GM20000 (cell line): Measurements from ENCODE around the gene EFHC1.
A peak's percentile ranks its signal among the peaks of the same experiment; 100 is the strongest.

ENCODE experiments used
- DNase-seq: peaks from one replicate; pipeline ENCODE4 v3.0.0; 2012; ENCODE audit warnings: low spot score
- CTCF ChIP-seq: IDR thresholded peaks from 2 replicates; pipeline ENCODE4 v1.5.1; 2012; ENCODE audit warnings: mild to moderate bottlenecking, control low read depth; ENCODE audit errors: extremely low read depth, missing control alignments

Gene EFHC1

DNA sequence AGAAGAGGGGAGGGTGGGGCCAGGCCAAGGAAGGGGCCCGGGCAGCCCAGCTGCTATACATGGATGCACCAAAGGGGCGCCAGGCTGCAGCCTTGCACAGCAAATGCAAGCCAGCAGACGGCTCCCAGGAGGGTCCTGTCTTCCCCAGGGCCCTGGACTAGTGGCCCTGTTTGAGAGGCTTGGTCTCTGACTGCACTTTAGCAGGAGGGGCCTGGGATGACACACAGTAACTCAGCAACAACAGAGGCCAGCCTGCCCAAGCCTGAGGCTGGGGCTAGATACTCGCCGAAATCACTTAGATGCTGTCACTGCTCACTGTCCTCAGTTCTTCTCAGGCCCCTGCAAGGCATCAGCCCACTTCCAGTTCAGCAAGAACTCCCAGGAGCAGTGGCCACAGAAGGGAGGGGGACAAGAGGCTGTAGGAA is 83.2 kb downstream of the EFHC1 start:
- no peak for DNase-seq
- no peak for TF ChIP-seq CTCF

DNA sequence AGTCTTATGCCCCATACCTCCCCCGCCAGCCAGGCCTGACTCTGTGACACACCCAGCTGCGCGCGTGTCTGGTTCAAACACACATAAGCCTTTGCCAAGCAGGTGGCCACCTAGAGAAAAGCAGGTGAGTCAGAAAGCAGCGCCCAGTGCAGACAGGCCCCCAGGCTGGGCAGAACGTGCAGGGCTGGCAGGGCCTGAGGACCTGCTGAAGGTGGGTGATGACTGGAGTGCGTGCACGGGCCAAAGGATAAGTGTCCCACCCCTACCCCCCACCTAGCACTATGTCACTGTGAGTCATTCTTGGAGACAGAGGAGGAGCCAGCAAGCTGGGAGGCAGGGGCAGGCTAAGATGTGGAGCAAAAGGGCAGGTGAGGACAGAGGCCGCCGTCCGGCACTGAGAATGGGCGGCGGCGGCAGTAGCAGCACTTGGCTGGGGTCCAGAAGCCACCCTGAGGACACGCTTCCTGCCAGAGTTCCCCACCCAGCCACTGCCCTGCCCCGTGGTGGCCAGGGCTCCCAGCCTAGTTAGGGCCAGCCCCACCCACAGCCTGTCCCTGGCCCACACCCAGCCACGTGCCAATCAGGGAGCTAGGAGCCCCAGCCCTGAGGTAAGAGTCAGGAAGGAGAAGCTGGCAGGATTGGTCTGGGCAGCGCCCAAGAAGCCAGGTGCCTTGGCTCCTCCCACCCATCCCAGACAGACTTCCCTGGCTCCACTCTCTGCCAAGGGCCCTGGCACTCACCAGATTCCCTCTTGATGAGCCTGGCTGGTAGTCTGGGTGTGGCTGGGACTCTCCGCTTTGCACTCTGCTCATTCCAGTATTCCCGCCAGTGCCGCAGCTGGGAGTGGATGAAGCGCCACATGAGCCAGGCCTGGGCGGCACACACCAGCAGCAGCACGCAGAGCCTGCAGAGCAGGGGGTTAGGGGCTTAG is 84.0 kb downstream of the EFHC1 start:
- no peak for TF ChIP-seq CTCF
- no peak for DNase-seq

GRCh38 chr6:52504782-52505136 is 84.6 kb downstream of the EFHC1 start:
- no peak for DNase-seq
- no peak for TF ChIP-seq CTCF

GRCh38 chr6:52505726-52506409 is 85.7 kb downstream of the EFHC1 start:
- peak; percentile 5 for TF ChIP-seq CTCF
- no peak for DNase-seq

DNA sequence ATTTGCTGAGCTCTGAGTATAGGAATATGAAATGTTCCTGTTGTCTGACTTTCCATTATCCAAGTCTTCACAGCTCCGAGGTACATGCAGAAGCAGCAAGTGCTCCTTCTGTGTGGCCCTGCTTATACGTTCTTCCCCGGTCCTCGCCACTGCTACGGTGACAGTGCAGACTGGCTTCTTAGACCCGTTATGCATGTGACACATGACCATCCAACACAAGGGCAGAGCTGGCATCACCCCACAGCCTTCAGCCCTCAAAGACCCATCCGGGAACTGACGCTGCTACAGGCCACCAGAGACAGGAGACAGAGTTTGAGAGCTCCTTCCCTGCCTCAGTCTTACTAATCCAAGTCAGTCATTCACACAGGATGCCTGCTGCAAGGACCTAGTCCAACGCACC is 86.3 kb downstream of the EFHC1 start:
- TF ChIP-seq CTCF, result no peak
- no peak for DNase-seq

GRCh38 chr6:52507557-52508260 is 87.6 kb downstream of the EFHC1 start:
- no peak for DNase-seq
- no peak for TF ChIP-seq CTCF

DNA sequence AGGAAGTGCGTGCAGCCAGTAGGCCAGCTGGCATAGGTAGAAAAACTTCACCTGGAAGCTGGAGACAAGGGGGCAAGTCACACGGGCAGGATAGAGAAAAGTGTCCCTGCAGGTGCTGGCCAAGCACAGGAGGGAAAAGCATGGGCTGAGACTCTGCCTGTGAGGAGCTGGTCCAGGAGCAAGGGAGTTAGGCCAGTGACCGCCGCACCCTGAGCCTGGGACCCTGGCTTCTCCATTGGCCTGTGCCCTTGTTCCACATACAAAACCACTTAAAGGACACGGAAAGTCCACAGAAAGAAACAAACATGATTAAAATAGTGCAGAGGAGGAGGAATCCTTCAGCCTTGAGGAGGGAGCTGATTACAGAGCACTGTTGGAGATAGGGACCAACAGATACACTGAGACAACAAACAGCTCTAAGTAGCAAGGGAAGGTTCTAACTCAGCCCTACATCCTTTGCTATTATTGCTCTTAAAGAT is 88.2 kb downstream of the EFHC1 start:
- no peak for DNase-seq
- no peak for TF ChIP-seq CTCF
